Measurements from ENCODE around the gene MAP6.

Gene MAP6

DNA sequence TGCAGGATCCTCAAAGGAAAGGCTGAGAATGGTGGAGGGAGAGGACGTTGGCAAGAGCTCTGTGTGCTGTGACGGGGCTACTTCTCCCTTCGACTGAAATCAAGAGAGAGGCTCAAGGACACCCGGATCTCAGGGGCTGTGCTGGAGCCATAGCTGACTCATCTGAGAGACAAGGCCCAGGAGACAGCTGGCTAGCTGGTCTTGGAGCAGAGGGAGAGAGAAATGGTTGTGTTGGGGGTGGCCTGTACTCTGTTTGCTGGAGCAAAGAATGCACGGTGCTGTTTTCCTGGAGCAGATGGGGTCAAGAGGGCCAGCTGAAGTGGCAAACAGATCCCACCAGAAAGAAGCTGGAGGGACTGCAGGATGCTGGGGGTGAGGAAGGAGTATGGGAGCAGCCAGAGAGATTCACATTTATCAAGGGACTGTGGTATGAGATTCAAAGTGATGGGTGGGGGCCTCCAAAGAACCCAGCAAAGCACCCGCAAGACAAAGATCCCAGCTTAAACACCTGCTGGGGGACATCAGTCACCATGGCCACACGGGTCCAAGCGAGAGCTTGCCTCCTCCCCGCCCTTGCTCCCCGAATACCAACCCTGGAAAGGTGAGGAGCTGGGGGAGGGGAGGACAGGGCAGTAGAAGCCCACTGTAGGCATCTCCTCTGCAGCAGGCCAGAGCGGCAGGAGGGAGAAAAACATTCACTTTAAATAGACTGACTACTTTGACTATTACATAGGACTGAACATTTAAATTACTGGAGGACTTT lies 40.8 kb downstream of the MAP6 start:
- DNase-seq = no peak

DNA sequence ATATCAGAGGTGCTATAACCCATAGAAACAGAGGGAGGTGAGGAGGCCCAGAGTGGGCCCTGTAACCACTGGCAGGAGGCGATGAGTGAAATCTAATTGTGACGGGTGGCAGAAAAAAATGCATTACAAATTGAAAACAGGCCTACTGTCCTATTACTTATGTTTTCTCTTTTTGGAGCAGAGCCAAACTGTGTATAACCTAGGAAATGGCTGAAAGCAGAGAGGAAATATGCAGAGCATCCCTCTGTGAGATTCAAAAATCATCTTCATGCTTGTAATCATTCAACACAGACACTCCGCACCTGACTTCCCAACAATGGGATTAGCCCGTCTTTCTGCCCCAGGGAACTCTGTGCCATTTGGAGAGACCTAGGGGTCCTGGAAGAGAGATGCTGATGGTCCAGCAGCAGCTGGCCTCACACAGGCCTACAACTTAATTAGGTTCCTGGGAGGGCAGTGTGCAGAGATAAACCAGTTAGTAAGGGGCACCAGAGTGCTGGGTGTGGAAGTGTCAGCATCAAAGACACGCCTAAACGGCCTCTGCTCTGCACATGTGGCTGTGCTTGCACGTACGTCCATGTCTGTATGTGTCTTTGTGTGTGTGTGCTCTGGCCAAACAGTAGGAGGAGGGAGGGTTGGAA lies 41.8 kb downstream of the MAP6 start:
- DNase-seq = no peak

GRCh38 chr11:75625991-75626888 lies 42.6 kb downstream of the MAP6 start:
- peak; percentile 29 for DNase-seq

GRCh38 chr11:75625021-75625420 lies 43.8 kb downstream of the MAP6 start:
- DNase-seq = no peak

DNA sequence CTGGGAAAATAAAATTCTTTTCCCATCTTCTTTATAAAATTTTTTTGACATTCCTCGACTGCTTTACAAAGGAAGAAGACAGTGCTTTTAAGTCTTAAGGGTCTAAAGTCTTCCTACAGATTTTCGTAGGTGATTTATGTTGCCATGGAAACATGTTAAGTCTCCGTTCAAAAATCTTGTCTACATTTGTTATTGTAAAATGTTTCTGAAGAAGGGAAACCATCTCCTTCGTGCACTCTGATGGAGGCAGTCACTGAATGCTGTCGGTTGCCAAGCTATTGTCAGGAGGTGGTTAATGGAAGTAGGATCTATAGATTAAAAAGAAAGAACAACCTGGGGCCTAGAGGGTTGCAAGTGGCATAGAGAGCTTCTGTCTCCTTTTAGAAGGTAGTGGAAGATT lies 52.6 kb downstream of the MAP6 start:
- no peak for DNase-seq

- DNase-seq = no peak
Measured at GRCh38 chr11:75615751-75616150, 53.1 kb downstream of the MAP6 start.

DNA sequence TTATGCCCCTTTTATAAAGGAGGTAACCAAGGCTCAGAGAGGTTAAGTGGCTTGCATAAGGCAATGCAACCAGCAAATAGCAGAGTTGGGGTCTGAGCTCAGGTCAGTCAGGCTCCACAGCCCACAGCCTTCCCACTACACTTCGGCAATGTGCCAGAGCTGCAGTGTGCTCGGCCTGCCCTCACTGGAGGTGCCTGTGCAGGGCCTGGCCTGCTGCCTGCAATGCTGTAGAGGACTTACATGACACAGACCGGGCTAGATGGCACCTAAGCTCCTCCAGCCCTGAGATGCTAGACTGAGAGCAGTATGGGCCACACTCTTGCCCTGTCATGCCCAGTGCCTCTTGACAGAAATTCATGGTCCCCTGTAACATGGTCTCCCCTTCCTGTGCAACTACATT lies 57.0 kb downstream of the MAP6 start:
- DNase-seq = no peak

DNA sequence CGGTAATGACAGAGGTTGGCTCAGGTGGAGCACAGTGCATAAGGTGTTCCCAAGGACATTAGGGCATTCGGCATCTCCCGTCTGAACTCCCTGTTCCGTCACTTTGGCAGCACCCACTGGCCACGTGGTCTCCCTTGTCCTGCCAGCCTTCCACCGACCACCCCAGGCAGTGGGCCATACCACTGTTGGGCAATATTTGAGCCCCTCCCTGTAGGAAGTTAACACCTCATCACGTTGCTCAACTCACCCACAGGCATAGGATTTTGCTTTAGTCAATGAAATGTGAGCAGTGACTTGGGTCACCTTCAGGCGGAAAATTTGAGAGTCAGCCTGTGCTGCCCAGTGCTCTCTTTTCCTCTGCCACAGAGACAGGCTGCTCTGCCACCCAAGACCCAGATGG lies 62.7 kb downstream of the MAP6 start:
- DNase-seq = no peak

DNA sequence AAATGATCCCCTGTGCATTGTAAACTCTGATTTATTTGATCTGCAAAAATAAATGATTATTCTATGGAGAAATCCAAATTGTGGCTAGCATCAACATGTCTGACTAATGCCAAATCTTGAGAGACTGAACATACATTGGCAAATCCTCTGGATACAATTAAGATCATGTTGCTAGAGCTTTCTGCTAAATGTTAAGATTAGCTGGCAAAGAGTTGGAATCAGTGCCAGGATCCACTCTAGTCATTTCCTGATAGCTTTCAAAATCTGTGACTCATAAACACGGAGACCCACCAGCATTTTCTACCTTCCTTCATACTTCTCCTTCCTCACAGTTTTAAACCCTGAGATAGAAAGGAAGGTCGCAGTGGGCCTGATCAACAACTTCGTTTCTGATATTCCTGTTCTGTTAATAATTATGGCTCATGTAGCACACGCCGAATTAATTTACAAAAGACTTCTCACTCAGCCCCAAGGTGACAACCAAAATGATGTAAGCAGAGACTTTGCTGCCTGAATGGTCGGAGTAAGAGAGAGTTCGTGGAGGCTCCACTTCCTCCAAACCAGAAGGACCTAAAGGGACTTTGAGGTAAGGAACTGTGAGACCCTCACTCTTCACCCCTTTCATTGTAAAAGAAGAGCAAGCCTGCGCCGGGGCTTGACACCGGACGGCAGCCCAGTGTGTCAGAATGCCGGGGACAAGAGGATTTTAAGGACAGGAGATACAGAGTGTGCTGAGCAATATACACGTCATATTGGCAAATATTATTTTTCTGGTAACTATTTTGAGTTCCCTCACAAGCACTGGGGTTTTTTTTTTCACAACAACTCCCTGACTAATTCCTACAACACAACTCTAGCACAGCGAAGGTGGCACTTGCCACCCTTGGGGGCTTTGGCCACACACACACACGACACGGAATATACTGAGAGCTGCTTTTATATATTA lies 64.8 kb downstream of the MAP6 start:
- DNase-seq = no peak

GRCh38 chr11:75602951-75603350 lies 65.9 kb downstream of the MAP6 start:
- no peak for DNase-seq

DNA sequence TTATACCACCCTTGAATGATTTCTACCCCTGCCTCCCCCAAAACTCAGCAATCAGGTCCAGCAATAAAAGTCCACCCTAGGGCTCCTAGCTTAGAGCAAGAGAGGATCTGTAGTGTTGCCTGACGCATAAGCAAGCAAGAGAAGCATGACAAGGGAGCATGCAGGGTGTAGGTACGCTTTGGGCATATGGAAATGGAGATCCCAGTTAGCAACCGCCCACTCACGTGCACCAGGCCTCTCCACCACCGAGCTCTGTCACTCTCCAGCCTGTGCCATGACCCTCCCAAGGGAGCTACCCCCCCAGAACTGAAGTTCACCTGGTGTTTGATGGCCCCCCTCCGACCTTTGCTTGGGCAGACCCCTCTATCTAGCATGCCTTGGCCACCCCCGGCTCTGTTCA lies 67.3 kb downstream of the MAP6 start:
- no peak for DNase-seq

- DNase-seq = no peak
Measured at GRCh38 chr11:75600356-75600755, 68.5 kb downstream of the MAP6 start.

DNA sequence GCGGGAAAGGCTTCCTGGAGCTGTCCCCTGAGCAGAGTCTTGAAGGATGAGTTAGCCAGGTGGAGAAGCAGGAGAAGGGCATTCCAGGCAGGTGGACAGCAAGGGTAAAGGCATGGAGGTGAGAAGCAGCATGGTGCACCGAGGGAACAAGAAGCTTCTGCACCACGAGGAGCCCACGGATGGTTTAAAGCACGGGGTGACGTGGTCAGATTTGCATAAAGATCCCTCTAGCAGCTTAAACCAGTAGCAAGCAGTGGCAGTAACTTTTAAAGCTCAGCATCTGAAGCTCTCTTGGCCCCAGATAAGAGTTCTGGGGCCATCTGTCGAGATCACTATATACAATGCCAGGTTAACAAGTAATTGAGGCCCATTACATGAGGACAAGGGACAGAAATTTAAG lies 69.9 kb downstream of the MAP6 start:
- DNase-seq = no peak

DNA sequence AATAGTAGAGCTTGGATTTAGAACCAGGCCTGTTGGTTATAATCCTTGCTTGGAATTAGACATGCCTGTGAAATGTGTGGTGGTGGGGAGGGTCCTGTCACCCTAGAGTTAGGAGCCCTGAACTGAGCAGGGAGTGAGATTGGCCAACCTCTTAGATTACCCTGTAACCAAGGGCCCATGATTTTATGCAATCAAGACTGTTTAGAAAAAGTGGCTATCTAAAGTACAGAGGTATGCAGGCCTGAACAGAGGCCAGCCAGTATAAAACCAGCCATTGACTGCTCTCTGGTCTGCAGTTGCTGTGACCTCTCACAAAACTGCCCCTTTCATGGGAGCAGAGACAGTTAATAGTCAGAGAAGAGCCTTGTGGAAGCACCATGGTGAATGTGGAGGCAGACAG lies 70.6 kb downstream of the MAP6 start:
- DNase-seq = no peak

GRCh38 chr11:75597636-75598035 lies 71.2 kb downstream of the MAP6 start:
- no peak for DNase-seq

- DNase-seq = no peak
Measured at GRCh38 chr11:75596914-75597313, 71.9 kb downstream of the MAP6 start.

DNA sequence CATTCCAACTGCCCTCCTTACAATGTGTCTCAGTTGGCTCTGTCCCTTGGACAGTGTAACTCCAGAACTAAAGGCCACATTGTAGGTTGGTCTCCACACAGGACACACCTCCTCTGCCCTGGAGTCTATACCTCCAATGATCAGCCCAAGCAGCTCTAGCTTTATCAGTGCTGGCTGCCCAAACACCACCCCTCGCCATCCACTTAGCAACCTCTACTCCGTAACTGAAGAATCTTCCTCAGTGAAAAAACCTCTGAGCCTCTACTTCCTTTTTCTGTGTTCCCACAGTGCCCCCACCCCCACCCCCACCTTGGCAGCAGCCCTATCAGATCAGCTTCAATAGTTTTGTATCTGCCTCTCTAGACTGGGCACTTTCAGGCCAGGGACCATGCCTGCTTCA lies 73.4 kb downstream of the MAP6 start:
- no peak for DNase-seq

DNA sequence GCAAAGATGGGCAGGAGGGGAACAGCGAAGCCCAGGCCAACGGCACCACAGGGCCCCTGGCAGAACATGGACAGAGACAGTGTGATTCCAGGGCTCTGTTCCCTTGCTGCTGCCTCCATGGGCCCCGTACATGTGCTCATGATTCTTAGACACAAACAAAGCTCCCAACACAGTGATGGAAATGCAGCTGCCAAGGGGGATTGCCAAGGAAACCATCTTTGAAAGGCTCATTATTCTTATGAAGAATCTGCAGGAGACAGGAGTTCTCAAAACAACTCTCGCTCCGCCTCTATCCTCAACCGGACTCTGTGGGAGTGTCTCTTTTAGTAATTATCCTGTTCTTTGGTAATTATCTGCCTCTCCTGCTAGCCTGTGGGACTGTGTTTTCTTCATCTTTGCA lies 74.6 kb downstream of the MAP6 start:
- no peak for DNase-seq

DNA sequence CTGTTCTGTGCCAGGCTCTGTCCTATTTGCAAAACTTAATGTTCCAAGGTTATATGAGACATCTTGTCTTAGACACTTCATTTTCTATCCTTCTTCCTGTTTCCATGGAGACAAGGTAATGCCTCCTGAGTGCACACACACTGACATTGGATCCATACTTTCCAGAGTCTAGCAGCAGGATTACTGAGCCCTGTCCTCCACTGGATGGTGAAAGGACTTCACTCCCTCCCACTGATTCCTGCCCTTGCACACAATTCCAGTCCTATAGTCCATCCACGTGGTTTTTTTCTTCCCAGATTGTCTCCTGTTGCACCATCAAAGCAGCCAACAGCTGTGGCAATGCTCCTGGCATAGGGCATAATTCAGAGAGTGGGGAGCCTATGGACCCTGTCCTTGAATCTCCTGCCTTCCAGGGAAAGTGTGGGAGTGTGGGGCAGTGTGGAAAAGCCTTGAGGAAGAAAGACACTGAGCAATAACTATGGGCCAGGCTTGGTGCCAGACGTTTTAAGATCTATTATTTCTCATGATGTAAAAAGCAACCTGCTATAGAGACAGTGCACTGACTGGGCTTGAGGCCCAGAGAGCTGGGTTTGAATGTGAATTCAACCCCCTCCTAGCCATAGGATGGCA lies 75.4 kb downstream of the MAP6 start:
- no peak for DNase-seq

DNA sequence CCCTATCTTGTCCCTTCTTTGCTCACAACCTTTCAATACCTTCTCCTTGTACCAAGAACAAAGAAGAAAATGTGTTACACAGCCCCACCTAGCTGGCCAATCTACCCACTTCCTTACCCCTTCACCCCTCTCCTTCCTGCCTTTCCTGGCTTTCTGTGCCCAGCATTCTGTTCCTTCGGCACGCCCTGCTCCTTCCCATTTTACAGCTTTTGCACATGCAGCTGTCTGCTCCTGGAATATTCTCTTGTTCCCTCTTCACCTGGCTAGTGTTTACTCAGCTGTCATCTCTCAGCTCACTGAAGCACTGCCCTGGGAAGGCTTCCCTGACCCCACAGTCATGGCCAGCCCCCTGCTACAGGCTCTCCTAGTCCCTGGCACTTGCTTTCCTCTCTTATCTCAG lies 76.1 kb downstream of the MAP6 start:
- DNase-seq = no peak

GRCh38 chr11:75591966-75592365 lies 76.9 kb downstream of the MAP6 start:
- no peak for DNase-seq

DNA sequence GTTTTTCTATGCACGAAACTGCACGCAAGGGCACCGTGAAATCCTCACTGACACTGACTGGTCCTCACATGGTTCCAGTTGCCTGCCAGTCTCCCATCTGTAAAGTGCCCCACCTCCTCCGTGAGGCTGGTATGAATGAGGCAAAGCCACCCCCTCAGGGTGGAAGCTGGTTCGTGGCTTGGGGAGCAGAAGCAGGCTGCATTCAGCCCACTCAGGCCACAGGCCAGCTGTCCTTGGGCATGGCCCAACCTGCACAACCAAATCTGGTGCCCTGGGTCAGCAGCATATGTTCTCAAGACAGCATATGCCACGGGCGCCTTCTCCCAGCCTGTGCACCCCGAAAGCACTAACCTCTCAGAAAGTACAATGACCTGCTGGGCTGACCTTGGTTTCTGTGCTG lies 77.5 kb downstream of the MAP6 start:
- DNase-seq = no peak

Data from kidney glomerular epithelial cell (primary cell).